ENCODE data around the gene OTUD3. TPM values are rescaled to one million over a fixed set of nuclear protein-coding genes. Genes with fewer than 3 reads are reported as not detected.
"Not testable (repeated sequence)": the region's sequence is repeated elsewhere in the genome, so short reads cannot be mapped to it uniquely, and the experiment has no call there.

OTUD3 gene
- total RNA-seq, 1 donor from 2014 or later: 3.4 TPM

GRCh38 chr1:19866029-19866428 is 16.2 kb upstream of the OTUD3 start:
- no peak for ATAC-seq
- DNase-seq (ENCODE audit: missing footprints): no peak
- intact Hi-C loops (cut with DNase I): no loop called here

- no peak for DNase-seq (ENCODE audit: missing footprints)
- no peak for ATAC-seq
- intact Hi-C loops (cut with DNase I): no loop called here
Observed at GRCh38 chr1:19866758-19867157, 15.4 kb upstream of the OTUD3 start.

- intact Hi-C loops (cut with DNase I); ATAC-seq; DNase-seq (ENCODE audit: missing footprints): not testable (repeated sequence)
Observed at GRCh38 chr1:19868575-19868974, 13.6 kb upstream of the OTUD3 start.

- intact Hi-C loops (cut with DNase I); ATAC-seq; DNase-seq (ENCODE audit: missing footprints): not testable (repeated sequence)
Observed at GRCh38 chr1:19869453-19869852, 12.7 kb upstream of the OTUD3 start.

GRCh38 chr1:19869929-19870328 is 12.3 kb upstream of the OTUD3 start:
- DNase-seq (ENCODE audit: missing footprints) (no peak), ATAC-seq (no peak)
- intact Hi-C loops (cut with DNase I): no loop called here

- DNase-seq (ENCODE audit: missing footprints): no peak
- intact Hi-C loops (cut with DNase I): no loop called here
- ATAC-seq: no peak
Observed at GRCh38 chr1:19872190-19872589, 10.0 kb upstream of the OTUD3 start.

GRCh38 chr1:19877181-19877750 is 4.9 kb upstream of the OTUD3 start:
- intact Hi-C loops (cut with DNase I): no loop called here
- no peak for ATAC-seq
- DNase-seq (ENCODE audit: missing footprints): no peak

- no peak for ATAC-seq
- no peak for DNase-seq (ENCODE audit: missing footprints)
- intact Hi-C loops (cut with DNase I): no loop called here
Observed at GRCh38 chr1:19877821-19878636, 4.2 kb upstream of the OTUD3 start.

- DNase-seq (ENCODE audit: missing footprints) (no peak), ATAC-seq (no peak)
- intact Hi-C loops (cut with DNase I): no loop called here
Observed at GRCh38 chr1:19878637-19878985, 3.6 kb upstream of the OTUD3 start.

- intact Hi-C loops (cut with DNase I): no loop called here
- no peak for DNase-seq (ENCODE audit: missing footprints)
- no peak for ATAC-seq
Observed at GRCh38 chr1:19879227-19879626, 3.0 kb upstream of the OTUD3 start.

GRCh38 chr1:19879661-19880060 is 2.5 kb upstream of the OTUD3 start:
- intact Hi-C loops (cut with DNase I): no loop called here
- no peak for DNase-seq (ENCODE audit: missing footprints)
- no peak for ATAC-seq

- DNase-seq (ENCODE audit: missing footprints); intact Hi-C loops (cut with DNase I); ATAC-seq: not testable (repeated sequence)
Observed at GRCh38 chr1:19880841-19881240, 1.4 kb upstream of the OTUD3 start.

GRCh38 chr1:19884312-19884711 is 2.1 kb downstream of the OTUD3 start:
- ATAC-seq (no peak), DNase-seq (ENCODE audit: missing footprints) (no peak)
- intact Hi-C loops (cut with DNase I): no loop called here

GRCh38 chr1:19885821-19886220 is 3.6 kb downstream of the OTUD3 start:
- no peak for DNase-seq (ENCODE audit: missing footprints)
- intact Hi-C loops (cut with DNase I): no loop called here

GRCh38 chr1:19888112-19888511 is 5.9 kb downstream of the OTUD3 start:
- DNase-seq (ENCODE audit: missing footprints) (no peak), ATAC-seq (no peak)
- intact Hi-C loops (cut with DNase I): no loop called here

More at GRCh38 chr1:19885821-19886220, 3.6 kb downstream of the OTUD3 start:
- no peak for ATAC-seq

- ATAC-seq (no peak), DNase-seq (ENCODE audit: missing footprints) (no peak)
- intact Hi-C loops (cut with DNase I): no loop called here
Observed at GRCh38 chr1:19889656-19890055, 7.5 kb downstream of the OTUD3 start.

GRCh38 chr1:19892129-19892528 is 9.9 kb downstream of the OTUD3 start:
- intact Hi-C loops (cut with DNase I): no loop called here
- DNase-seq (ENCODE audit: missing footprints) (no peak), ATAC-seq (no peak)

- intact Hi-C loops (cut with DNase I): no loop called here
- ATAC-seq: no peak
- no peak for DNase-seq (ENCODE audit: missing footprints)
Observed at GRCh38 chr1:19892628-19893168, 10.5 kb downstream of the OTUD3 start.

GRCh38 chr1:19893687-19894086 is 11.5 kb downstream of the OTUD3 start:
- ATAC-seq (no peak), DNase-seq (ENCODE audit: missing footprints) (no peak)
- intact Hi-C loops (cut with DNase I): no loop called here

GRCh38 chr1:19894218-19894617 is 12.0 kb downstream of the OTUD3 start:
- intact Hi-C loops (cut with DNase I): no loop called here
- ATAC-seq: no peak

More at GRCh38 chr1:19894218-19894617, 12.0 kb downstream of the OTUD3 start:
- no peak for DNase-seq (ENCODE audit: missing footprints)
